ENCODE data around the gene RARS2. TPM values are rescaled to one million over a fixed set of nuclear protein-coding genes. Genes with fewer than 3 reads are reported as not detected.

Gene RARS2
- total RNA-seq, 2 donors from 2014 or later, result 21.4 to 25.0 TPM

- DNase-seq (ENCODE audit: low spot score), result no peak
- ATAC-seq (ENCODE audit: insufficient number of reproducible peaks, low FRiP score, low read depth), result no peak
- TF ChIP-seq CTCF (IDR thresholded peaks at IDR 0.05), result no peak
- H3K27ac ChIP-seq, result no peak overlapping the region
- no peaks in the 10 kb centered on the region for H3K9me3 ChIP-seq
- no peaks in the 10 kb centered on the region for H3K27me3 ChIP-seq (replicated peaks; ENCODE audit: insufficient read depth)
- no peak overlapping the region for H3K4me3 ChIP-seq
- no peaks in the 10 kb centered on the region for H3K36me3 ChIP-seq
- H3K4me1 ChIP-seq (ENCODE audit: control insufficient read depth in 1 of 2, low read depth in 2 of 2), result peaks cover 6 to 26% of the 10 kb centered on the region in 2 donors
These were observed 14.4 kb downstream of the RARS2 start for GRCh38 chr6:87575423-87575822.

- no peaks in the 10 kb centered on the region for H3K36me3 ChIP-seq
- H3K27me3 ChIP-seq (replicated peaks; ENCODE audit: insufficient read depth), result no peaks in the 10 kb centered on the region
- no peaks in the 10 kb centered on the region for H3K9me3 ChIP-seq
- no peak overlapping the region for H3K4me3 ChIP-seq
- H3K4me1 ChIP-seq (ENCODE audit: control insufficient read depth in 1 of 2, low read depth in 2 of 2), result peaks cover 6 to 26% of the 10 kb centered on the region in 2 donors
- no peak for ATAC-seq (ENCODE audit: insufficient number of reproducible peaks, low FRiP score, low read depth)
- no peak overlapping the region for H3K27ac ChIP-seq
- DNase-seq (ENCODE audit: low spot score), result no peak
- TF ChIP-seq CTCF (IDR thresholded peaks at IDR 0.05), result no peak
These were observed 15.5 kb downstream of the RARS2 start for GRCh38 chr6:87574237-87574804.

- no peak for TF ChIP-seq CTCF (IDR thresholded peaks at IDR 0.05)
These were observed 16.3 kb downstream of the RARS2 start for GRCh38 chr6:87573307-87574024.

GRCh38 chr6:87572883-87573282, 16.9 kb downstream of the RARS2 start:
- TF ChIP-seq CTCF (IDR thresholded peaks at IDR 0.05), result no peak
- no peak for ATAC-seq (ENCODE audit: insufficient number of reproducible peaks, low FRiP score, low read depth)
- Histone ChIP-seq H3K4me1 (ENCODE audit: control insufficient read depth in 1 of 2, low read depth in 2 of 2) (peaks cover 3 to 26% of the 10 kb centered on the region in 2 donors), H3K4me3 (no peak overlapping the region), H3K27me3 (replicated peaks; ENCODE audit: insufficient read depth) (no peaks in the 10 kb centered on the region), H3K27ac (no peak overlapping the region), H3K9me3 (no peaks in the 10 kb centered on the region), H3K36me3 (no peaks in the 10 kb centered on the region)
- DNase-seq (ENCODE audit: low spot score), result no peak

More at GRCh38 chr6:87573307-87574024, 16.3 kb downstream of the RARS2 start:
- Histone ChIP-seq H3K36me3 (no peaks in the 10 kb centered on the region), H3K9me3 (no peaks in the 10 kb centered on the region), H3K27me3 (replicated peaks; ENCODE audit: insufficient read depth) (no peaks in the 10 kb centered on the region), H3K27ac (no peak overlapping the region), H3K4me1 (ENCODE audit: control insufficient read depth in 1 of 2, low read depth in 2 of 2) (peaks cover 3 to 26% of the 10 kb centered on the region in 2 donors), H3K4me3 (no peak overlapping the region)
- ATAC-seq (ENCODE audit: insufficient number of reproducible peaks, low FRiP score, low read depth) (no peak), DNase-seq (ENCODE audit: low spot score) (no peak)

GRCh38 chr6:87572021-87572420, 17.8 kb downstream of the RARS2 start:
- H3K27me3 ChIP-seq (replicated peaks; ENCODE audit: insufficient read depth), result no peaks in the 10 kb centered on the region

More at GRCh38 chr6:87572021-87572420, 17.8 kb downstream of the RARS2 start:
- Histone ChIP-seq H3K9me3 (no peaks in the 10 kb centered on the region), H3K4me1 (ENCODE audit: control insufficient read depth in 1 of 2, low read depth in 2 of 2) (peaks cover 3 to 26% of the 10 kb centered on the region in 2 donors), H3K36me3 (no peaks in the 10 kb centered on the region), H3K4me3 (no peak overlapping the region), H3K27ac (no peak overlapping the region)
- ATAC-seq (ENCODE audit: insufficient number of reproducible peaks, low FRiP score, low read depth), result no peak
- no peak for DNase-seq (ENCODE audit: low spot score)
- TF ChIP-seq CTCF (IDR thresholded peaks at IDR 0.05), result no peak

All from thoracic aorta (tissue), 2 donors.